ENCODE measurements around the gene CNTNAP5.

CNTNAP5 gene

GRCh38 chr2:124025171-124025580, at the start of gene CNTNAP5:
Gene CNTNAP5, plus strand, starts transcription at chr2:124025287. Its CDS starts 364 bp downstream, at chr2:124025651.
- no peak for DNase-seq (ENCODE audit: low read depth)

GRCh38 chr2:123976054-123976648, 48.9 kb upstream of the CNTNAP5 start:
- no peak for DNase-seq (ENCODE audit: low read depth)

GRCh38 chr2:123993728-123994323, 31.3 kb upstream of the CNTNAP5 start:
- DNase-seq (ENCODE audit: low read depth) = peak; percentile 47

GRCh38 chr2:123999681-124000080, 25.4 kb upstream of the CNTNAP5 start:
- DNase-seq (ENCODE audit: low read depth) = no peak

- DNase-seq (ENCODE audit: low read depth) = no peak
Observed at GRCh38 chr2:124001696-124002430, 23.2 kb upstream of the CNTNAP5 start.

- peak; percentile 7 for DNase-seq (ENCODE audit: low read depth)
Observed at GRCh38 chr2:124018890-124019289, 6.2 kb upstream of the CNTNAP5 start.

- no peak for DNase-seq (ENCODE audit: low read depth)
Observed at GRCh38 chr2:124024561-124025170, 421 bp upstream of the CNTNAP5 start.

- DNase-seq (ENCODE audit: low read depth) = no peak
Observed at GRCh38 chr2:124025891-124026434, 876 bp downstream of the CNTNAP5 start.

- DNase-seq (ENCODE audit: low read depth) = no peak
Observed at GRCh38 chr2:124026503-124026902, 1.4 kb downstream of the CNTNAP5 start.

GRCh38 chr2:124027182-124027581, 2.1 kb downstream of the CNTNAP5 start:
- DNase-seq (ENCODE audit: low read depth) = peak; percentile 56

GRCh38 chr2:124032799-124033198, 7.7 kb downstream of the CNTNAP5 start:
- no peak for DNase-seq (ENCODE audit: low read depth)

- no peak for DNase-seq (ENCODE audit: low read depth)
Observed at GRCh38 chr2:124034265-124034664, 9.2 kb downstream of the CNTNAP5 start.

GRCh38 chr2:124035001-124035400, 9.9 kb downstream of the CNTNAP5 start:
- DNase-seq (ENCODE audit: low read depth) = no peak

GRCh38 chr2:124039032-124039431, 13.9 kb downstream of the CNTNAP5 start:
- no peak for DNase-seq (ENCODE audit: low read depth)

GRCh38 chr2:124039762-124040291, 14.7 kb downstream of the CNTNAP5 start:
- no peak for DNase-seq (ENCODE audit: low read depth)

- no peak for DNase-seq (ENCODE audit: low read depth)
Observed at GRCh38 chr2:124045894-124046293, 20.8 kb downstream of the CNTNAP5 start.

GRCh38 chr2:124046332-124046731, 21.2 kb downstream of the CNTNAP5 start:
- DNase-seq (ENCODE audit: low read depth) = no peak

GRCh38 chr2:124048102-124048501, 23.0 kb downstream of the CNTNAP5 start:
- DNase-seq (ENCODE audit: low read depth) = no peak

- no peak for DNase-seq (ENCODE audit: low read depth)
Observed at GRCh38 chr2:124048664-124049063, 23.6 kb downstream of the CNTNAP5 start.

- DNase-seq (ENCODE audit: low read depth) = no peak
Observed at GRCh38 chr2:124049136-124049535, 24.0 kb downstream of the CNTNAP5 start.

- DNase-seq (ENCODE audit: low read depth) = no peak
Observed at GRCh38 chr2:124050833-124051497, 25.9 kb downstream of the CNTNAP5 start.

- no peak for DNase-seq (ENCODE audit: low read depth)
Observed at GRCh38 chr2:124053796-124054195, 28.7 kb downstream of the CNTNAP5 start.
